Activated naive CD8-positive, alpha-beta T cell (primary cell): Measurements from ENCODE around the gene FAM174B.
A peak's percentile ranks its signal among the peaks of the same experiment; 100 is the strongest.

Experiments used
- H3K27ac Mint-ChIP-seq: one replicate; pipeline ENCODE4 v1.8.0; 2021; ENCODE audit warnings: mixed read lengths
- H3K27me3 Mint-ChIP-seq: one replicate; pipeline ENCODE4 v1.8.0; 2021; ENCODE audit warnings: mixed read lengths
- H3K36me3 Mint-ChIP-seq: one replicate; pipeline ENCODE4 v1.8.0; 2021; ENCODE audit warnings: mixed read lengths
- H3K4me1 Mint-ChIP-seq: one replicate; pipeline ENCODE4 v1.8.0; 2021; ENCODE audit warnings: low read depth, mixed read lengths
- H3K4me3 Mint-ChIP-seq: one replicate; pipeline ENCODE4 v1.8.0; 2021; ENCODE audit warnings: mild to moderate bottlenecking, mixed read lengths
- H3K9me3 Mint-ChIP-seq: one replicate; pipeline ENCODE4 v1.8.0; 2021; ENCODE audit warnings: low read depth, mixed read lengths

The FAM174B gene

DNA sequence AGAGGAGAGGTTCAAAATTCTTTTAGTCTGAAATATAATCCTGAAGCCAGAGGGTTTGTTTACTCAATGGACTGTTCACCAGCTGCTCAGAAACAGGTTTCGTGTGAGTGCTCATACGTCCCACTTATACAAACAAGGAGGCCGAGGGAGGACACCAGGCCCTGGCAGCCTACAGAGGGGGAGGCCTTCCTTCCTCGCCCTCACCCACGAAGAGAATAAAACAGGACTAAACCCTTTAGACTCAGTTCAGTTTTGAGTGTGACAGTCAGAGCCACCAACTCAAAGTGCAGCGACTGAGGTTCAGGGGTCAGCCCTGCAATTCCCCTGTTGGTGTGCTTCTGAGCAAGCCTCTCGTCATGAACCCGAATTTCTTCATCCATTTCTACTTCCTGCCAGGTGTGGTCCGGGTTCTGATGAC is 17.3 kb downstream of the FAM174B start:
- peaks cover 10% of the 10 kb centered on the region for H3K9me3 Mint-ChIP-seq
- peaks cover 14% of the 10 kb centered on the region for H3K4me1 Mint-ChIP-seq
- H3K27me3 Mint-ChIP-seq: no peaks in the 10 kb centered on the region
- H3K36me3 Mint-ChIP-seq: peaks cover 14% of the 10 kb centered on the region
- no peak overlapping the region for H3K4me3 Mint-ChIP-seq
- no peak overlapping the region for H3K27ac Mint-ChIP-seq

DNA sequence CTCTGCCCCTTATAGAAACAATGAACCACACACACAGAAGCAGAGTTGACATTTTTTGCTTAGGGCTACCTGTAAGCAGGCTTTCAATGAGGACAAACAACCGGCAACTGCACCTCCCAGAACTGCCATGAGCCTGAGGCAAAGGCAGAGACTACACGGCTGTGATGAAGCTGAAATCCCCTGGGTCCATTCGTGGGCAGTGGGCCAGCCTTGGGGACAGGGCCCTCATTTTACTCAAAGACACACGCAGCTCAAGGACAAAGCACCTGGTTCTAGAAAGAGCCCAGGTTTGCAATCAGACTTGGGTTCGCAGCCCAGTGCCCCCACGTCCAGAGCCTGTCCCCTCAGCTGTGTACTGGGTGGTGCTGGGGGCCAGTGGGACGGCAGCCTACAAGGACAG is 17.9 kb downstream of the FAM174B start:
- Mint-ChIP-seq H3K4me3 (no peak overlapping the region), H3K36me3 (peaks cover 13% of the 10 kb centered on the region), H3K27me3 (no peaks in the 10 kb centered on the region), H3K4me1 (peaks cover 14% of the 10 kb centered on the region), H3K27ac (no peak overlapping the region), H3K9me3 (peaks cover 10% of the 10 kb centered on the region)

DNA sequence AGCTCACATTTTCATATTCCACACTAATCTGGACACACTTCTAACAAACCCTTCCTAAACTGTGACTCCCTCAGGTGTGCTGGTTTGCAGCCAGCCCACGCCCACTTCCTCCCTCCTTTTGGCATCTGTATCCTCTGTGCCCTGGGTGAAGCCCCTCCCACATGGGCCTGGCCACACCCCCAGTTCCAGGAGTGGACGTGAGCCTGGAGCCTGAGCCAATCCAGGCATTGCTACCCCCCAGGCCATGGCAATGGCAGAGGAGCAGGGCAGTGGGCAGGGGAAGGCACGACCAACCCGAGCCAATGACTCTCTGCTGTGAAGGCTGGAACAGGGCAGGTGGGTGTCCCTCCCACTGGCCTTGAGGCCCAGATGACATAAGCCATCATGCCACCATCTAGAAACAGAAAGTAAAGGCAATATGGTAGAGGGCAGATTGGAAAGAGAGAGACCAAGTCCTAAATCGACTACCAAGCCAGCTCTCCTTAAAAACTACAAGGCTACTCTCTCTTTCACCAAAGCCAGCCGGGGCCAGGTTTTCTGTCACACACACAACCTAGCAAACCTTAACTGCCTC is 18.6 kb downstream of the FAM174B start:
- H3K4me1 Mint-ChIP-seq: peaks cover 14% of the 10 kb centered on the region
- no peaks in the 10 kb centered on the region for H3K27me3 Mint-ChIP-seq
- H3K27ac Mint-ChIP-seq: no peak overlapping the region
- peaks cover 9% of the 10 kb centered on the region for H3K9me3 Mint-ChIP-seq
- H3K36me3 Mint-ChIP-seq: peaks cover 11% of the 10 kb centered on the region
- no peak overlapping the region for H3K4me3 Mint-ChIP-seq

DNA sequence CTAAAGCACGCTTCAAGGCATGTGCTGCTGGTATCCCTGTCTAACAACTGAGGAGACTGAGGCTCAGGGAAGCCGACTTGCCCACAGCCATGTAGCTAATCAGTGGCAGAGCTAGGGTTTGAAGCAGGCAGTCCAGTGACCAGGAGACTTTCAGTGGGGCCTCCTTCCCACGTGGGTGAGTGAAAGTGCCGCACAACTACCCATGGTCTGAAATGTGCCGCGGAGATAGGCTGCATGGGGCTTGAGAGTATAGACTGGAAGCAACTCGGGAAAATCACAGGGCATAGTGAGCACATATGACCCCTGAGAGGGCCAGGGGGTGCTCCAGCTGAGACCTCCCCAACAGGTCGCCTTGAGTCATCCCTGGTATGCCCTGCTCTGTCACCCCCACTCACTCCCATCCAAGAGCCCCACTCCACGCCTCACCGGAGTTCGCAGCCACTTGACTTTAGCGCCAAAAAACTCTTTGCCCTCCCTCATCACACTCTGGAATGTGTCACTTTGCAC is 19.1 kb downstream of the FAM174B start:
- H3K27ac Mint-ChIP-seq: no peak overlapping the region
- peaks cover 14% of the 10 kb centered on the region for H3K4me1 Mint-ChIP-seq

DNA sequence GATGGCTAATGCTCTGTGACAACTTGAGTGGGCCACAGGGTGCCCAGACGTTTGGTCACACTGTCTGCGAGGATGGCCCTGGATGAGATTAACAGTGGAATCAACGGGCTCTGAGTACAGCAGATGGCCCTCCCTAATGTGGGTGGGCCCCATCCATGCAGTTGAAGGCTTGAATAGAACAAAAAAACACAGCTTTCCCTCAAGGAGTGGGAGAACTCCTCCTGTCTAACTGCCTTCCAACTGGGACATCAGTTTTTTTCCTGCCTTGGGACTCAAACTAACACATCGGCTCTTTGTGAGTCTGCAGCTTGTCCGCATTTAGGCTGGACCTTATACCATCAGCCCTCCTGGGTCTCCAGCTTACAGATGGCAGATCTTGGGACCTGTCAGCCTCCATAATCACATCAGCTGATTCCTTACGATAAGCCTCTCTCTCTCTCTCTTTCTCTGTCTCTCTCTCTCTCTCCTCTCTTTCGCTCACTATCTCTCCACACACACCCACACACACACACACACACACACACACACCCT is 20.8 kb downstream of the FAM174B start:
- Mint-ChIP-seq H3K27me3 (no peaks in the 10 kb centered on the region), H3K4me1 (peaks cover 14% of the 10 kb centered on the region), H3K4me3 (no peak overlapping the region), H3K27ac (no peak overlapping the region), H3K36me3 (peaks cover 6% of the 10 kb centered on the region), H3K9me3 (no peaks in the 10 kb centered on the region)

More for the DNA sequence above, 19.1 kb downstream of the FAM174B start:
- Mint-ChIP-seq H3K27me3 (no peaks in the 10 kb centered on the region), H3K4me3 (no peak overlapping the region), H3K36me3 (peaks cover 11% of the 10 kb centered on the region), H3K9me3 (peaks cover 5% of the 10 kb centered on the region)

DNA sequence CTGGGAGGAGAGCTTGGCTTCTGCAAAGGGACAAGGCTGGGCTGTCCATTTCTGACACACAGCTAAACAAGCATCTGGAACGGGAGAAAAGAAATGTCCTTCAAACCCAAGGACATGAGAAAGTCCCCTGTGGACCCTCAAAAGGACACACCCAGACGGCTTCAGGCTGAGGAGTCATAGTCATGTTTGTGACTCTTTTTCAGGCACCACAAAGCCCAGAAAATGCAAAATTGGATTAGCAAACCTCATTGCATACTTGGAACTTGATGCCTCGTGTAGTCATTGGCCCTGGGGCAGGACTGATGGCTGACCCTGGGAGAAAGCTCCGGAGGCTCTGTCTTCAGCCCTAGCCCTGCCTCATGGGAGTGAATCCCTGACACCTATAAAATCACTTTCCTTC is 21.5 kb downstream of the FAM174B start:
- H3K27me3 Mint-ChIP-seq: no peaks in the 10 kb centered on the region
- peaks cover 13% of the 10 kb centered on the region for H3K4me1 Mint-ChIP-seq
- H3K36me3 Mint-ChIP-seq: peaks cover 7% of the 10 kb centered on the region
- H3K4me3 Mint-ChIP-seq: no peak overlapping the region
- H3K9me3 Mint-ChIP-seq: no peaks in the 10 kb centered on the region
- H3K27ac Mint-ChIP-seq: no peak overlapping the region

DNA sequence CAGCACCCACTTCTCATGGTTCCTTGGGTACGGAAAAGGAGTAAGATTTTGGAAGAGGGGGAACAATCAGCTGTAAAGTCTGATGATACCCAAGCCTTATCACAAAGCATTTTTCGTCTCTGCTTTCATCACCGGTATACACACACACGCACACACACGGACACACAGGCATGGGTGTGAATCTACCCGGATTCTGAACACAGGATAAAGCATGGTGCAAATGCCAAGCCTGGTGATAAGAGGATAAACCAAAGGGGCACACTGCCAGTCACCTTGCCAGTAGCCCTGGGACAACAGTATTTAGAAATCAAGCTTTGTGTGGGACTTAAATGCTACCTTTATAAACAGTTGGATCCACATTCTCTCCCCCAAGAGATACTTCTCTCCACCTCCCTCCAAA is 22.2 kb downstream of the FAM174B start:
- Mint-ChIP-seq H3K27ac (no peak overlapping the region), H3K27me3 (no peaks in the 10 kb centered on the region), H3K4me3 (no peak overlapping the region), H3K36me3 (peaks cover 8% of the 10 kb centered on the region), H3K9me3 (no peaks in the 10 kb centered on the region), H3K4me1 (peaks cover 13% of the 10 kb centered on the region)

DNA sequence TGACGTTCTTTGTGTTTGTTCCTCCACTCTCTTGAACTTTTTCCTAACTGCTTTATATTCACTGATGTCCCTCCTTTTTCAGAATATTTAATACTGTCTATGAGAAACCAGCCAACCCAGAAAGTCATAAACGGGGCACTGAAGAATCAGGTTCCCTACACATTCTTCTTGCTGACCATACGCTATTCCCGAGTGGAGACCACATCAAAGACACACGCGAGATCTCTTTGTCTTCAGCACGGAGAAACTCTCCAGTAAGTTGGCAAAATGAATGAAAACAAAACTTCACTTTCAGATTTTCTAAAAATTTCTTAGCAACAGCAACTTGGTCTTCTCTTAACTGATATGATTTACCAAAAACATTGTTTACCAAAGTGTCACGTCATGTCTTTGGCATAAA is 22.6 kb downstream of the FAM174B start:
- no peaks in the 10 kb centered on the region for H3K9me3 Mint-ChIP-seq
- H3K36me3 Mint-ChIP-seq: peaks cover 8% of the 10 kb centered on the region
- no peak overlapping the region for H3K27ac Mint-ChIP-seq
- H3K27me3 Mint-ChIP-seq: no peaks in the 10 kb centered on the region
- H3K4me3 Mint-ChIP-seq: no peak overlapping the region
- H3K4me1 Mint-ChIP-seq: peaks cover 13% of the 10 kb centered on the region

DNA sequence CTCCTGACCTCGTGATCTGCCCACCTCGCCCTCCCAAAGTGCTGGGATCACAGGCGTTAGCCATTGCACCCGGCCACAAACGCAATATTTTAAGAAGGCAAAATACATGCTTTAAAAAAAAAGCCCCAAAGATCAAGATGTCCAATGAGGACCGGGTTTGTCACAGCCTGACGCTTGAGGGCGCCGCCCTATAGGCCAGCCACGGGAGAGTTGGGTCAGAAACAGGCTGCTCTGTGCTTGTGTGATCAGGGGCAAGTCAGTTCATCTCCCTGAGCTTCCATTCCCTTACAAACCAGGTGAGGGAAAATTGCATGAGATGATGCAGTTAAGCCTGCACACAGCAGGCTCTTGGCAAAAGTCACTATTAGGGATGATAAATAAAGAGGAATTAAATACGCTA is 23.9 kb downstream of the FAM174B start:
- Mint-ChIP-seq H3K36me3 (peaks cover 15% of the 10 kb centered on the region), H3K27me3 (no peaks in the 10 kb centered on the region), H3K27ac (no peak overlapping the region), H3K4me3 (no peak overlapping the region), H3K4me1 (peaks cover 7% of the 10 kb centered on the region), H3K9me3 (no peaks in the 10 kb centered on the region)

DNA sequence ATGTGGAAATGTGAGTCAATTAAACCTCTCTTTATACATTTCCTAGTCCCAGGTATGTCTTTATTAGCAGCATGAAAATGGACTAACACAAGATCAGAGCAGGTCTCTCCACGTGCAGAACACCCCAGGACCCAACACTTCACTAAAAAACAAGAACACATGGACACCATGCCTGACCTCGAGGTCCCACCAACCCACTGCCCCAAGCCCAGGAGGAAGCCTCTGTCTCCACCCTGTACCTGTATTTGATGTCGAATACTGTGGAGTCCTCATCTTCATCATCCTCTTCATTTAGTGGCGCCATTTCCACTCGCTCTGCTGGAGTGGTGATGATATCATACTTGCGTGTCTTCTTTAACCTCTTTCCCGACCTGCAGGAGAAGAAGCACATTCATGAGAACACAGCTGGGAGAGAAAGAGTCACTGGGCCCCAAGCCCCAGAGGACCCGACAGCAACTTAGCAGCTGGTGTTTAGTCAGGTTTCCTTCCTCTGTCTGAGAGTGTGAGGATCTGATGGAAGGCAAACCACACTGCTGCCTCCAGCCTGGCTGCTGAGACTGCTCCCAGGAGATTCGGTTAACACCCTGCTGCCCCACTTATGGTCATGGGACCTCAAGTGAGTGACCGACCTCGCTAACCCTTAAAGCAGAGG is 25.5 kb downstream of the FAM174B start:
- no peaks in the 10 kb centered on the region for H3K9me3 Mint-ChIP-seq

DNA sequence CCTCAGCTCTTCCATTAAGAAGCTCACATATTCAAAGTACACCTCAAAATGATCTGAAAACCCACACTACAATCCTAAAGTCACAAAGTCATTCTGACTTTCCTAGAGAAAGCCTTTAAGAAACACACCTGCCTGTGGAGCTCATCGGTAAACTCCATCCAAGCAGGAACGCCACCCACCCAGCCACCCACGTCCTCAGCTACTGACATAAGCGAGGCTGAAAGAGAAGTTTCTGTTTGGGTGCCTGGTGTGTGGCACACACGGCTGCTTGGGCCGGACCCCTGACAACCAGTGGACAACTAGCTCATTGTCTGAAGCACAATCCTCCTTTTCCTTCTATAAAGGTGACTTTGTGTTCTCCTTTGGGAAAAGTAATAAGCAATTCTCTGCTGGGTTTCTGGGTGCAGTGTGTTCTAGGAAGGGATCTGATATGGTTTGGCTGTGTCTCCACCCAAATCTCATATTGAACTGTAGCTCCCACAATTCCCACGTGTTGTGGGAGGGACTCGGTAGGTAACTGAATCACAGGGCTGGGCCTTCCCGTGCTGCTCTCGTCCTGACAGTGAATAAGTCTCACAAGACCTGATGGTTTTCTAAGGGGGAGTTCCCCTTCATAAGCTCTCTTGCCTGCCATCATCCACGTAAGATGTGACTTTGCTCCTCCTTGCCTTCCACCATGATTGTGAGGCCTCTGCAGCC is 26.1 kb downstream of the FAM174B start:
- Mint-ChIP-seq H3K4me1 (peaks cover 8% of the 10 kb centered on the region), H3K27me3 (no peaks in the 10 kb centered on the region)

More for the DNA sequence above, 25.5 kb downstream of the FAM174B start:
- peaks cover 7% of the 10 kb centered on the region for H3K4me1 Mint-ChIP-seq
- H3K27me3 Mint-ChIP-seq: no peaks in the 10 kb centered on the region
- H3K4me3 Mint-ChIP-seq: no peak overlapping the region
- peaks cover 15% of the 10 kb centered on the region for H3K36me3 Mint-ChIP-seq
- H3K27ac Mint-ChIP-seq: peak overlapping the region; percentile 46

DNA sequence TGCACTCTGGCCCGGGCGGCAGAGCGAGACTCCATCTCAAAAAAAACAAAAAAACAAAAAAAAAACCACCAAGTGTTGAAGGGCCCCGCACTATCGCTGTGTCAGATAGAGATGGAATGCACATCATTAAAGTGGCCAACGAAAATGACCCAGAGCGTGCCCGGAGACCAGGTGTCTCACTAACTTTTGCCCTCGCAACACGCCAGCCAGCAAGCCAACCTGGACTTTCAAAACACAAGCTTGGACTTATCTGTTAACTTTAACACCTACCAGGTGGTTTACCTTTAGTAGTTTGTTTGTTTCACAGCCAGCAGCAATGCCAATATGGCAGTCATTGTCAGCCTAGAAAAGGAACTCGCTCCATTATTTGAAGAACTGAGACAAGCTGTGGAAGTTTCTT is 28.6 kb downstream of the FAM174B start:
- H3K36me3 Mint-ChIP-seq: peaks cover 15% of the 10 kb centered on the region
- H3K27me3 Mint-ChIP-seq: no peaks in the 10 kb centered on the region
- H3K4me1 Mint-ChIP-seq: peaks cover 9% of the 10 kb centered on the region
- H3K27ac Mint-ChIP-seq: no peak overlapping the region
- no peak overlapping the region for H3K4me3 Mint-ChIP-seq
- no peaks in the 10 kb centered on the region for H3K9me3 Mint-ChIP-seq

More for the DNA sequence above, 26.1 kb downstream of the FAM174B start:
- Mint-ChIP-seq H3K36me3 (peaks cover 15% of the 10 kb centered on the region), H3K4me3 (no peak overlapping the region), H3K27ac (peak overlapping the region; percentile 46), H3K9me3 (no peaks in the 10 kb centered on the region)

DNA sequence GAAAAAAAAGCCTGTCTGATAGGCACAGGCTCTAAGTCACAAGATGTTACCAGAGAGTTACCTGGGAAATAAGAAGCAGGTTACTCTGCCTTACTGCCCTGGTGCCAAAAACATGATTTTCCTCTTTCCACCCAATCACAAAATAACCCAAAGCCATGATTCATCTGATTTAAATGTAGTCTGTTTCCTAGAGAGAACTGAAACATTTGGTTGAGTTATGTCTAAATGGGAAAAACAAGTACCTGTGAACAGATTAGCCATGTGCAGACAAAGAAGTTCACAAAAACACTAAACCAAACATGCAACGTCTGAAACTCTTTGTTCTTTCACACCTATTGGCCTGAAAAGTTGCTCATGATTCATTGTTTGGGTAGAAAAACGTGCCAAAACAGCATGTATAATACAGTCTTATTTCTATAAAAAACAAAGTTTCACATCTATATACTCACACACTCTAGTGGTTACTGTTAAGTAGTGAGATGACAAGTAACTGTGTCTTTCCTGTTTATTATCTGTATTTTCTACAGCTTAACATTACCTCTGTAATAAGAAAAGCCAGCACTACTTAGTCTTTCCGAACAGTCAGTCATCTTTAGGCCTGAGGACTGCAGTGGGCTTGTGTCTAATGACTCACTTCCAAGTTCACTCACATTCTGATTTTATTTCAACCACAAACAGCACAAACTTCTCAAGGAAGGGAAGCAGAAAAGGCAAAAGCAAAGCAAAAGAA is 30.2 kb downstream of the FAM174B start:
- peaks cover 9% of the 10 kb centered on the region for H3K4me1 Mint-ChIP-seq
- no peaks in the 10 kb centered on the region for H3K9me3 Mint-ChIP-seq
- H3K36me3 Mint-ChIP-seq: peaks cover 15% of the 10 kb centered on the region
- H3K27ac Mint-ChIP-seq: peak overlapping the region; percentile 95
- H3K4me3 Mint-ChIP-seq: peak overlapping the region; percentile 68
- no peaks in the 10 kb centered on the region for H3K27me3 Mint-ChIP-seq

DNA sequence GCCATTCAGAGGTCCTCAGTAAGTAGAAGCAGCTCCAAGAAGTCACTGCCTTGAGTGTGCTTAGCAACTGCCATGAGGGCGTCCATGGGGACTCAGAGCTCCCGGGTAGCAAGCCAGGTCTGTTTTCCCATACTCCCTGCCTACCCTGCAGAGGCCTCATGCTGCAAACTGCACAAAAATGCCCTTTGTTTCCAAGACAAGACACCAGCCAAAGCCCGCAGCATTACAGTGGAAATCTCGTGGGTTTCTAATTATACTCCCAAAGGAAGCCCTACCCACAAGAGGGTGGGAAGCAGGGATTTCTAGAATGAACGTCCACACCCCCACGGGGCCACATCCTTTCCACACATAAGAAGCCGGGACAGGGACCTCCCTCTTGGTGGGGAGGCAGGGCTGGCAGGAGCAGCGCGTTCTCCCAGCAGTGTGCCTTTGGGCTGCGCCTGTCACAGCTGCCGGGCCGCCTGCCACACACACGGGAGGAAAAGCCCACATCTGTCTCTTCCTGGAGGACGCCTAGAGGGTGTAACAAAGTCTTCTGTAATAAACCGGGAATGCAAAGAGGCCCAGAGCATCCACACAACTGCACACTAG is 31.1 kb downstream of the FAM174B start:
- no peak overlapping the region for H3K4me3 Mint-ChIP-seq

More for the DNA sequence above, 31.1 kb downstream of the FAM174B start:
- no peak overlapping the region for H3K27ac Mint-ChIP-seq
- H3K27me3 Mint-ChIP-seq: no peaks in the 10 kb centered on the region
- H3K4me1 Mint-ChIP-seq: peaks cover 9% of the 10 kb centered on the region
- peaks cover 10% of the 10 kb centered on the region for H3K36me3 Mint-ChIP-seq
- no peaks in the 10 kb centered on the region for H3K9me3 Mint-ChIP-seq
